ENCODE data around the gene NRDE2.
A peak's percentile ranks its signal among the peaks of the same experiment; 100 is the strongest.
"Not testable (repeated sequence)": the region's sequence is repeated elsewhere in the genome, so short reads cannot be mapped to it uniquely, and the experiment has no call there.

Gene NRDE2

DNA sequence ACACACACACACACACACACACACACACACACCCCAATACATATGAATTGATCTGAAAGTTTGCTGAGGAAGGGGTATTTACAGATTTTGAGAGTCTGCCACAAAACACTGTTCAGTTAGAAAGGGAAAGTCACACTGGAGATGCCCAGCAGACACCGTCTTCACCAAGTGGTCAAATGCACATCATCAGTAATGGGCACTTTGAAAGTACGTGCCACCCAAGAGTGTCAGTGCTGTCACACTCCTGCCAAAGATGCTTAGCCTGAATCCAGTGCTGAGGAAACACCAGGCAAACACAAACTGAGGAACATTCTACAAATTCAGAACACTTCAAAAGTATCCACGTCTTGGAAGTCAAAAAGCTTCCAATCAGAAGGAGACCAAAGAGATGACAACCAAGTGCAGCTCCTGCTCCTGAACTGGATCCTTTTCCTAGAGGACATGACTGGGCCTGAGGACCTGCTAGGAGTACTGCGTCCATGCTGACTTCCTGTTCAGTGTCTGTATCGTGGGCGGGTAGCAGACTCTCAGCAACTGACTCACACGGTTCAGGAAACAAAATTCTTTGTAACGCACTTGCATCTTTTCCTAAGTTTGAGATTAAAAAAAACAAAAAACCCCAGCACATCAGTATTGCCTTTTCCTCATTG is 56.8 kb downstream of the NRDE2 start:
- no peak for DNase-seq (ENCODE audit: low read depth, low spot score)

DNA sequence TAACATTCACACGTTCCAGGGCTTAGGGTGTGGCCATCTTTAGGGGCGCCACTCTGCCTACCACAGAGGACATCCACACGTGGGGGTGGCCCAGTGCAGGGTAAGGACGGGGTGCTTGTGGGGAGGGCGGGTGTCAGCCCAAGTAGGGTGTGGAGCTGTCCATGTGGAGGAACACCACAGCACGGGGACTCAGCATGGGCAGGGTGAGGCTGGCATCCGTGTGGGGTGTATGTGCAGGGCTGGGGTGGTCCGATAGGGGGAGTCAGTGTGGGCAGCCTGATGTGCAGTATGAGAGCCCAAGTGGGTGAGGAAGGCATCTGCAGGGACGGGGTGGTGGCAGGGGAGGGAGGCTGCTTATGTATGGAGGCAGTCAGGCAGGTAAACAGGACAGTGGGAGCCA is 57.7 kb downstream of the NRDE2 start:
- DNase-seq (ENCODE audit: low read depth, low spot score), result no peak

DNA sequence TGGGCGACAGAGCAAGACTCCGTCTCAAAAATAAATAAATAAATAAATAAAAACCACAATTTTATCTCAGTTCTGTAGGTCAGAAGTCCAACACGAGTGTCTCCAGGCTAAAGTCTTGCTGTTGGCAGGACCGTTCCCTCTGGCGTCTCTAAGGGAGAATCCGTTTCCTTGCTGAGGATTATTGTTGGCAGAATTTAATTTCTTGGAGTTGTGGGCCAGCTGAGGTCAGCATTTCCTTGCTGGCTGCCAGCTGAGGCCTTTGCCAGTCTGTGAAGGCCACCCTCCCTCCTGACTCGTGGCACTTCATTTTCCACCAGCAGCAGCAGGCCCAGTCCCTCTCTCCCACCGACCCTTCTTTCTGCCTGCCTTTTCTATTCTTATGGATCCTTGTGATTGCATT is 58.2 kb downstream of the NRDE2 start:
- DNase-seq (ENCODE audit: low read depth, low spot score), result no peak

DNA sequence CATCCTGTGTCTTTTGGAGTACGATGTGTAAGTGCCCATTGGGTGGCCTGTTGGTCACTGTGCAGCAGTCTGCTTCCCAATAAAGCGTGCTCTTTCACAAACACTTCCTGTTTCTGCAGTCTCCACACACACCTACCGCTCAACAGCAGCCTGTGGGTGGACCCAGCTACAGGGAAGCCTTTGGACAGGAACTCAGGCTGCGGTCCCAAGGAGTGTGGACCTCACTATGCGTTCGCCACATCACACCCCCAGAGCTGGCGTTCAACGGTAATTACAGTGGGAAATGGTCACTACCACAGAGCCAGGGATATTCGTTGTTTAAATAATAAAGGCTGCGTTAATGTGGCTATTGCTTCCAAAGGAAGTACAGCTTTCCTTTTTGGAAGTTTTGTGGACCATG is 59.2 kb downstream of the NRDE2 start:
- no peak for DNase-seq (ENCODE audit: low read depth, low spot score)

DNA sequence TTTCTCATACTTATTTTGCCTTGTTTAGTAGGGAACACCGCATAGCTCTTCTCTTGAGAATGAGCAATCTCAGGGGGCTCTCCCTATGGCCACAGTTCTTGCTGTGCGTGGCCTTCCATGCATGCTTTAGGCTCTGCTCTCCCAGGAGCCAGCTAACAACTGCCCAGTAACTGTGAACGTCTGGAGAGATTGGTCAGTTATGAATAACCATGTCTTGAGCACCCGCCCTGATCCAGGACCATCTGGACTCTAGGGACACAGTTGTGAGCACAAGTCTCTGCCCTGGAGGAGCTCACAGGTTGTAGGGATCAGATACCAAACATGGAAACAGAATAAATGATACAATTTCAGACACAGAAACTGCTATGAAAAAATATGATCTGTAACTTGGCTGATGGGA is 63.3 kb downstream of the NRDE2 start:
- no peak for DNase-seq (ENCODE audit: low read depth, low spot score)

DNA sequence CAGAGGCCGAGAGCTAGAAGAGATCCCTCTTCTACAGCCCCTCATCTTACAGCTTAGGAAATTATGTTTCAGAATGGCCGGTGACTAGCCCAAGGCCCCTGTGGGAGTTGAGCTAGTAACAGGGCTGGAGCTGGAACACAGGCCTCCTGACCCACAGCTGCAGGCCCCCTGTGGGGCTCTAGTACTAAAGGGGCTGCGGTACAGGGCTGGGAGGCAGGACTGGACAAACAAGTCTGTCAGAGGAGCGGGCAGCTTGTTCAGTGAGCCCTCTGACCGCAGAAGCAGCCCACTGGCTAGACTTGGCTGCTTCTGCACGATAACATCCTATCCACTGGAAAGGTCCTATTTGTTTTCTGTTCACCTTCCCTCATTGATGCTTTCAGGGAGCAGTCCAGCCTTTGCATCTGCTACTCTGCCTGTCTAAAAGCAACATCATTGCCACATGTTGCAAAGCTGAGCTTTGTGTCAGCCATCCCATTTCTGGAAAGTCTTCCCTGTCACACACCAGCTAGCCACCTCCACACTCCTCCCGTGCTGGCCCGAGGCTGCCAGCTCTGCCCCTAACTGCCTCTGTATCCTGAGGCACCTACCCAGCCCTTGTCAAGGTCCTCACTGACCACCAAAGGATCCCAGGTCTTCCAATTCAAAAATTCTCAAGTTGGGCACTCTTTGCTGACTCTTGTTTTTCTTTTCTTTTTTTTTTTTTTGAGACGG is 65.1 kb downstream of the NRDE2 start:
- DNase-seq (ENCODE audit: low read depth, low spot score), result no peak

DNA sequence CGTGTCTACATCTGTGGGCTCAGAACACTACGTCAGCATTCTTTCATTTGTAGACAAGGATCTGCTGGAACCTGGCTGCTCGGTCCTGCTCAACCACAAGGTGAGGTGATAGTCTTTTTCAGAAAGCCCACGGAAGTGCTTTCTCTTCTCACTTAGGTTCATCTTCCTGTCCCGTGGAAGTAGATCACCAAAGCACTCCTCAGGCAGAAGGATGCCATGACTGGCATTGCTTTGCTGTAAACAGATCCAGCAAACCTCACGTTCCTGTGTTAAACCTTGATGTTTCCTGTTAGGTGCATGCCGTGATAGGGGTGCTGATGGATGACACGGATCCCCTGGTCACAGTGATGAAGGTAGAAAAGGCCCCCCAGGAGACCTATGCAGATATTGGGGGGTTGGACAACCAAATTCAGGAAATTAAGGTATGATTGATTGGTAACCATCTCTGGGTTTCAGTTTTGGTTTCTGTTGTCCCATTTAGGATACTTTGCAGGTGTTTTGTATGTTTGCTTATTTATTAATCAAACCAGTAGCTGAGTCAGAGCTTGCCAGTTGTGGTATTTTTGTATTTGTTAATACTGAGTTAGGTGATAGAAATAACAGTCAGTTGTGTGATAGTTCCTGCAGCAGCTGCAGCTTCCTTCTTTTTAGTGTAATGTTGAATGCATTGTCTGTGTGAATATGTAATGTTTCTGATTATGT is 67.8 kb downstream of the NRDE2 start:
- DNase-seq (ENCODE audit: low read depth, low spot score), result no peak

DNA sequence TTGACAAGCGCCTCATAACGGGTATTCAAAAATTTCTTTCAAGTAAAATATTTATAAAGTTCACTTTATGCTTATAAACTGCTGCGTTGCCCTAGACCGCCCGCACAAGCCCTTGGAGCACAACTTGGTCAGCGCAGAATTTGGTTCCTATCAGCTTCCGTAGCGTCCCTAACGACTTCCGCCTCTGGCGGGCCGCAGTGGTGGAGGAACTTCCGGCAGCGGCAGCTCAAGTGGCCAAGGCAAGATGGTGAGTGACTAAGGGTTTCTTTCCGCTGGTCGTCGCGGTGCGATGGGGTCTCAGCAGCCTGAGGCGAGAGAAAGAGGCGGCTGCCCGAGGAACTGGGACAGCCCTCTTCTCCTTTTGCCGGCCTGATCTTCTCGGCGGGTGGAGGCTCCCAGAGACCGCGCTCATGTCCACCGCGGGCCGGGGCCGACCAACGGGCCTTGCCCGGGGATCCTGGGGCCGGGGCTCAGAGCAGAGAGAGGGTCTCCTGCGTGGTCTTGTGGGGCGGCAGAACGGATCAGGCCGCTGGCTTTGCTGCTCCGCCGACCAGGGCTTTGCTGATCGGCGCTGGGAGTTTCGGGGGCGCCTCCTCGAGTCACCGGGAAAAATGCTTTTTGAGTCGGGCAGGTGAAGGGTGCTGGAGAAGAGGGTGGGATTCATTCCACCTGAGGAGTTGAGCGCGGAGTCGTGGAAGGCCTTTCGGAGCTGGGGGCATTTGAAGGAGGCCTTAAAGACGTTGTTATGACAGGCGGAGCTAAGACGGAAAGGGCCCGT is 75.2 kb downstream of the NRDE2 start, which contains the start of gene PSMC1:
Gene PSMC1, plus strand, starts transcription at position 200 of the 778 bp plus-strand sequence. Its CDS starts 45 bp downstream, at position 245.
- DNase-seq (ENCODE audit: low read depth, low spot score), result peak; percentile 78

DNA sequence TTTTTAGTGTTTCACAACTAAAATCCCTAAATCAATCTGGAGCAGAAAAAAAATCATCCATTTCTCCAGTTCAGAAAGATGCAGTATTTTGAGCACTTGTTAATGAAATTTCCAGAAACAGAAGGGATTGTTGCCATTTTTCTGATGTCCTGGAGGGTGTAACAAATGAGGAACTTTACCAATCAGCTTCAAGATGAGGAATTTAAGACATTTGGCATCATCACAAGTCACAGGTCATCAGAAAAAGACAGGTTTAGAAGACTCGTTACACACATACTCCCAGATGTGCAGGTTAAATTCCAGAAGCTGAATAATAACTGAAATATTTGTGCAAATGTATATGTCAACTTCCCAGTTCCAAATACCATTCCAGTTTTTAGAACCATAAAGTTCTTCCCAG is 75.9 kb downstream of the NRDE2 start:
- no peak for DNase-seq (ENCODE audit: low read depth, low spot score)

DNA sequence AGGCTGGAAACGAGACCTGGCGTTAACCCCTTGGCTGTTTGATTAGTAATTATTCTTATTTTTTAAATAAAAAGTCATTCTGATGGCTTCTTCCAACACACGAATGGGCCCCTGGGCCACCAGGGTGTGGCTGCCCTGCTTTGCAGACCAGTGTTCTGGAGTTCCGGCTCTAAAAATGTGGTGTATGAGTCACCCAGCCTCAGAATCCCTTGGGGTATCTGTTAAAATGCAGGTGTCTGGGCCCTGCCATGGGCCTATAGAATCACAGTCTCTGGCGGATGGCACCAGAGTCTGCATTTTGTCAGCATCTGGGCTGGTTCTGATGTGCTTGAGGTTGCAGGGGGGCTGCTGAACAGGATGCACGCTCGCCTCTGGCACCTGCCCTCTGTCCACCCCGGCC is 77.9 kb downstream of the NRDE2 start:
- no peak for DNase-seq (ENCODE audit: low read depth, low spot score)

DNA sequence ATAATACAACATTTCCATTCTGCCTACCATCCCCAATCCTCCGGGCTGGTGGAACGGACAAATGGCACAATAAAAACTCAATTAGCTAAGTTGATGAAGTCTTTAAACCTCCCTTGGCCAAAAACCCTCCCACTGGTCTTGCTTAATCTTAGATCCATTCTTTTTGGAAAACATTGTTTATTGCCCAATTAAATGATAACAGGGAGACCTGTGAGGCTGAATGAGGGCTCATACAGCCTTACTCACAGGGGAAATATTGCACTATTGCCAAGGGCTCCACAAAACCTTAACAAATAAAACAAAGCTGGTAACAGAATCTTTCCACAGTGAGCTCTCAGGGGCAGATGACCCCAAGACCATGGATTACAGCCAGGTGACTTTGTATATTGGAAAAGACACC is 83.1 kb downstream of the NRDE2 start:
- no peak for DNase-seq (ENCODE audit: low read depth, low spot score)

DNA sequence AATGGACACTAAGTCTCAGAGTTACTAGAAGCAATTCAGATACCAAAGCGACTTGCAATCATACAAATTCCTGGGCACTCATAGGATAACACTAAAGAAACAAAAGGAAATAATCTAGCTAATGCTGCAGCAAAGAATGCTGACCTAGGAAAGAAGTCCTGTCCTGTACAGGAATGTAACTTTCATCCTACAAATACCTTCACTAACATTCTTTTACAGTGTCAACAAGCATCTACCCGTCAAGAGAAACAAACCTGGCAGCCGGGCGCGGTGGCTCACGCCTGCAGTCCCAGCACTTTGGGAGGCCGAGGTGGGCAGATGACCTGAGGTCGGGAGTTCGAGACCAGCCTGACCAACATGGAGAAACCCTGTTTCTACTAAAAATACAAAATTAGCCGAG is 84.3 kb downstream of the NRDE2 start:
- not testable (repeated sequence) for DNase-seq (ENCODE audit: low read depth, low spot score)

DNA sequence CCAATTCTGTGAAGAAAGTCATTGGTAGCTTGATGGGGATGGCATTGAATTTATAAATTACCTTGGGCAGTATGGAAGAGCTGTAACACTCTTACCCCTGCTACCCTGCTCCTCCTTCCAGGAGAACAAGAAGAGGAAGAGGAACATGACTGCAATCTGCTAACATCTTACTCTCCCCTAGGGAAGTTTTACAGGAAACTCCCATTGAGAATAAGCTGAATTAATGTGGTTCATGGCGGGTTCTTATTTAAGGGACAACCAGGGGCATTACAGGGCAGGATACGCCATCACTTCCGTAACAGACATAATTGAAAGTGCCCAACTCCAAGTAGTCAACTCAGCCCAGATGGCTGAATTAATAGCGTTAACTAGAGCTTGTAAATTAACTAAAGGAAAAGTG is 84.8 kb downstream of the NRDE2 start:
- DNase-seq (ENCODE audit: low read depth, low spot score), result no peak

DNA sequence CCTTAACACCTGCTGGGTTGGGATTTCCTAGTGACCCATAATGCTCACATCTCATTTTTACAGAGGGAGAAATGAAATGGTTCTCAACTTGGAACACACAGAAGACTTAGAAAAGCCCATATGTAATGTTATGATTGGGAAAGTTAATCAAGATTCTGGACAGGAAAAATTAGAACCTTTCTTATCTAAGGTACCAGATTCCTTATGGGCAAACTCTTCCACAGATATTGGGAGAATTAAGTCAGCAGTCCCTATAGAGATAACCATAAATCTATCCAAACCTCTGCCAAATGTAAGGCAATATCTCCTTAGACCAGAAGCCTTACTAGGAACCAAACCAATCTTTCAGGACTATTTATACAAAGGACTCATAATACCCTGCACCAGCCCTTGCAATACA is 89.3 kb downstream of the NRDE2 start:
- DNase-seq (ENCODE audit: low read depth, low spot score), result no peak

DNA sequence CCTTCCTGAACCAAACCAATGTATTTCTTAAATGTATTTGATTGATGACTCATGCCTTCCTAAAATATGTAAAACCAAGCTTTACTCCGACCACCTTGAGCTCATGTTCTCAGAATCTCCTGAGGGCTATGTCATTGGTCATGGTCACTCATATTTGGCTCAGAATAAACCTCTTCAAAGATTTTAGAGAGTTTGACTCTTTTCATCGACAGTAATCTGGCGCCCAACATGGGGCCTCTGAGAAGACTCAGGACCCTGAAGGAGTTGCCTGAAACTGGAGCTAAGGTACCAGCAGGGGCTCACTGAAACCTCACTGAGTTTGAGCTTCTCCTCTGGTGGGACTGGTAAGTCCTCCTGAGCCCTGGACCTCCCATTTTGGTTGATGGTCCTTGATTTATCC is 92.6 kb downstream of the NRDE2 start:
- DNase-seq (ENCODE audit: low read depth, low spot score), result no peak

DNA sequence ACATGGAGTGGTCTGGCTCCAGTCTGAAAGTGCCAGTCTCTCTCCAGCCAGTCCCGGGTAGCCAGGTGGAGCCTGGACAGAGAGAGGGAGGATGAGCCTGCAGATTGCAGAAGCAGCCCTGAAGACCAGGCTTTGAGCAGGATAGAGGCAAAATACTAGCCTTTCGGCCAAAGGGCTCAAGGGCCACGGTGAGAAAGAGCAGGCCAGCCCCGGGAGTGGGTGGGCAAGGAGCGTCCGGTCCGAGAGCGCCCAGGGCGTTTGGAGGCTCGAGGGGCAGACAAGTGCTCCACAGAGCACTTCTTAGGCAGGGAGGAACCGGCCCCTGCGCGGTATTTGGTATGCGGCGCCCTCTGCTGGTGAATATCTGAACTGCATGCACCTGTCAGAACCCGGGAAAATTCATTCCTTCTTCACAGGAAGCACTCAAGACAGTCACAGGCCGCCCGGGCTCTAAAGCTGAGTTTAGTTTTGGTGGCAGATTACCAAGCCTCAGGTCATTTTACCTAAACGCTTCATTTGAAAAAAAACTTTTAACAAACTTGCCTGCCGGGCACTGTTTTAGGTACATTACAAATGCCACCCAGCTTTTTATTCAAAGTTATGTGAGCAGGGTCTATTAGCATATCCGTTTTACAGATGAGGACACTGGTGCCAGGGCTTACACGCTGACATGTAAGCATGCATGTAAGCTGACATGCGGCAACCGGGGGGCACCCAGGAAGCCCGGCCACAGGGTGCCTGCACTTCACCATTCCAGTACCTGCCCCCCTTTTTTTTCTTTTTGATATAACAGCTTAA is 96.4 kb downstream of the NRDE2 start:
- DNase-seq (ENCODE audit: low read depth, low spot score), result peak; percentile 28

DNA sequence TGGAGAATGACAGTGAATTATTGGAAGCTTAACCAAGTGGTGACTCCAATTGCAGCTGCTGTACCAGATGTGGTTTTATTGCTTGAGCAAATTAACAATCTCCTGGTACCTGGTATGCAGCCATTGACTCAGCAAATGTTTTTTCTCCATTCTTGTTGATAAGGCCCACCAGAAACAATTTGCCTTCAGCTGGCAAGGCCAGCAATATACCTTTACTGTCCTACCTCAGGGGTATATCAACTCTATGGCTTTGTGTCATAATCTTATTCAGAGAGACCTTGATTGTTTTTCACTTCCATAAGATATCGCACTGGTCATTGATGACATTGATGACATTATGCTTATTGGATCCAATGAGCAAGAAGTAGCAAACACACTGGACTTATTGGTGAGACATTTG is 101.8 kb downstream of the NRDE2 start:
- DNase-seq (ENCODE audit: low read depth, low spot score), result not testable (repeated sequence)

DNA sequence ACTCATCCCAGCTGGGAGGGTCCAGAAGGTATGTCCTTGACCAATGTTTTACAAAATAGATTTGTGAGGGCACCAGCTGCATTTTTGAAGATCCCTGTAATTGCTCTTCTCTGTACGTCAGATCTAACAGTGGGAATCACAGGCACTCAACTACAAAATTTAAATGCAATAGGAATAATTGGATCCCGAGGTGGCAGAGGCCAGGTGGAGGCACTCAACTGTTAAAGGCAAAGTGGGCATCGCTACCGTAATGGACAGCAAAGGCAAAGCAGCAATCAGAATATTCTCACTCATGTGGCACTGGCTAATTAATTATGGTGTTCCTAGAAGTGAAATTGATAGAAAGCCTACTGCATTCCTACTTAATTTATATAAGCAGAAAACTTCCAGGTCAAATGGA is 103.3 kb downstream of the NRDE2 start:
- DNase-seq (ENCODE audit: low read depth, low spot score), result no peak

Measured in iPS DF 19.7 (cell line).